ENCODE results near the gene RGS10.

Gene RGS10

DNA sequence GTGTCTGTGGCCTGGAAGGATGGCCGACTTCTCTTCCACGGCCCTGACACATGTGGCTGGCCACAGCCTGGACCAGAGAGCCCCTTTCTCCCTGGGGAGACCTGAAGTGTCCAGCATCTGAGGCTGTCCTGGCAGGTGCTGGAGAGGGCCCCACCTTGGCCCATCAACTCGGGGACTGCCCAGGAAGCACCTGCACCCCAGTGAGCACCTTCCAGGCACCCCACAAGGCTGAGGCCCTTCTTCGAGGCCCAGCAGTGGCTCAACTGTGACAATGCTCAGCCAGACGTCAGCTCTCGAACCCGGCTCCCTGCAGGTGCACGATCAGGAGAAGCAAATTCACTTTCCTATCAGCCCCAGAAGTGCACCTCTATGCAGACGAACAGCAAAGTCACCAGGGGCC lies 24.3 kb downstream of the RGS10 start:
- no peak for DNase-seq

GRCh38 chr10:119517235-119518141 lies 25.0 kb downstream of the RGS10 start:
- no peaks in the 10 kb centered on the region for H3K9me3 Mint-ChIP-seq
- peaks cover 93% of the 10 kb centered on the region for H3K36me3 Mint-ChIP-seq (ENCODE audit: low read depth)
- DNase-seq, result peak; percentile 77
- peak overlapping the region; percentile 65 for H3K4me3 Mint-ChIP-seq
- peaks cover 78% of the 10 kb centered on the region for H3K4me1 Mint-ChIP-seq (ENCODE audit: low read depth)
- no peaks in the 10 kb centered on the region for H3K27me3 Mint-ChIP-seq
- H3K27ac Mint-ChIP-seq, result peak overlapping the region; percentile 96

More for the DNA sequence above, 24.3 kb downstream of the RGS10 start:
- Mint-ChIP-seq H3K4me1 (ENCODE audit: low read depth) (peaks cover 83% of the 10 kb centered on the region), H3K9me3 (no peaks in the 10 kb centered on the region), H3K27ac (peak overlapping the region; percentile 96), H3K4me3 (peak overlapping the region; percentile 65), H3K36me3 (ENCODE audit: low read depth) (peaks cover 93% of the 10 kb centered on the region), H3K27me3 (no peaks in the 10 kb centered on the region)

GRCh38 chr10:119516381-119517234 lies 25.9 kb downstream of the RGS10 start:
- peak; percentile 78 for DNase-seq
- Mint-ChIP-seq H3K4me3 (peak overlapping the region; percentile 65), H3K9me3 (no peaks in the 10 kb centered on the region), H3K4me1 (ENCODE audit: low read depth) (peaks cover 78% of the 10 kb centered on the region), H3K36me3 (ENCODE audit: low read depth) (peaks cover 93% of the 10 kb centered on the region), H3K27ac (peak overlapping the region; percentile 96), H3K27me3 (no peaks in the 10 kb centered on the region)

DNA sequence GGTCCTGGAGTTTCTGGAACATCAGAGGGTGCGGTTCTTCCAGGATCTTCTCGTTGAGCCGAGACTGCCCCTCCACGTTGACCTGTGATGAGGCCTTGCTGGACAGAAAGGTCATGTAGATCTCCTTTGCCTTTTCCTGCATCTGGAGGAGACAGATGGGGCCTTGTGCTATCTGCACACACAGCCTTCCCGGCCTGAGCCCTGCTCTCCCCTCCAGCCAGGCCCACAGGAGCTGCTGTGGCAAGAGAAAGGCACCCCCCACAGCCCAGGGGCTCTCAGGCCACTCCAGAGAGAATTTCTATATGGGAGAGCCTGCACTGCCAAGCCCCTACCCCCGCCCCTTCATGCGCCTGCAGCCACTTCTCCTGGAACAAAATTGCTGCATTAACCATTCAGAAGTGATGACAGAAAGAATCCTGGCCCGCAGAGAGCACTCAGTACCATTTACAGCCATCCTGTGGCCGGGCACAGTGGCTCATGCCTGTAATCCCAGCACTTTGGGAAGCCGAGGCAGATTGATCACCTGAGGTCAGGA lies 26.9 kb downstream of the RGS10 start:
- Mint-ChIP-seq H3K4me3 (no peak overlapping the region), H3K4me1 (ENCODE audit: low read depth) (peaks cover 76% of the 10 kb centered on the region), H3K27me3 (no peaks in the 10 kb centered on the region), H3K27ac (peak overlapping the region; percentile 96), H3K9me3 (no peaks in the 10 kb centered on the region), H3K36me3 (ENCODE audit: low read depth) (peaks cover 92% of the 10 kb centered on the region)
- DNase-seq, result no peak

DNA sequence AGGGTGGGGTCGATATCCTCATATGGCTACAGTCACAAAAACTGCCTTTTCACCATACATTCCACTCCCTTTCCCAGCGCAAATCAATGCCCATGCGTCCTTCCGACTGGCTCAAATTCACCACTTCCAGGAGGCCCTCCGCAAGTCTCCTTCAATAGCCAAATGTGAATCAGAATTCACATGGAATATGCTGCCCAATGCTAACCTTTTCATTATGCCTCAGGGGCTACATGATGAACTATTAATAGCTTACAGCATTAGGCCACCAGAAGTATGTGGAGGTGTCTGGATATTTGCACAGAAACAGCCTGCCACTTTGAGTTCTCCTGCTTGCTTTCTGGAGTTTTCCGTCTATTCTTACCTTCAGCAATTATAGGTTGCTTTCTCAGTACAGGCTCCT lies 27.7 kb downstream of the RGS10 start:
- peak overlapping the region; percentile 96 for H3K27ac Mint-ChIP-seq
- no peak for DNase-seq
- H3K9me3 Mint-ChIP-seq, result no peaks in the 10 kb centered on the region
- no peak overlapping the region for H3K4me3 Mint-ChIP-seq
- no peaks in the 10 kb centered on the region for H3K27me3 Mint-ChIP-seq
- peaks cover 74% of the 10 kb centered on the region for H3K4me1 Mint-ChIP-seq (ENCODE audit: low read depth)
- peaks cover 92% of the 10 kb centered on the region for H3K36me3 Mint-ChIP-seq (ENCODE audit: low read depth)

DNA sequence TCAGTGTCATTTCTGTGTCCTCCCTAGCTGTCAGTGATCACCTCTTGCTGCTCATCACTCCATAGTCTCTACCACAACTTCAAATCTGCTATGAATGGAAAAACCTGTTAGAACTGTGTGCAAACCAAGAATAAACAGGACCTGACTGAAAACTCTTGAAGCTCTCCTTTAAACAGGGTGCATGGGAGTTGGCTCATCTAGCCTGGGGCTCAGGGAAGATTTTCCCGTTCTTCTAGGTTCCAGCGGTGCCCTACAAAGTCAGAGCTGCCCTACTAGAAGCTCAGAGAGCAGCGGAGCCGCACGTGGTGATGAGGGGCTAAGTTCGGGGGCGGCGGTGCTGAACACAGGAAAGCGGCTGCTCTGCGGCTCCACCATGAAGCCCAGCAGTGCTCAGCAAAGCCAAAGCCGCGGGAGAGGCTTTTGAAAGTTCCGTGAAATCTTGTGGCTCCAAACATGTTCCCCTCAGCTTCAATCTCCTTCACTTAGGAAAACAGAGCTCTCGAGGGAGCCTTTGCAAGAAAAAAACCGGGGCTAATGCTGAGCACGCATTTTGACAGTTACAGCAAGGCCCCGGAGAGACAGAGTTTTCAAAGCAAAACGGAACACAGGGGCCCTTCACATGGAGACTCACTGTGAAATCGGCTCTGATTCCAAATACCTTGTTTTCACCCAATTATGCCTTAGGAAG lies 30.5 kb downstream of the RGS10 start:
- Mint-ChIP-seq H3K27ac (peak overlapping the region; percentile 86), H3K36me3 (ENCODE audit: low read depth) (peaks cover 96% of the 10 kb centered on the region), H3K4me1 (ENCODE audit: low read depth) (peaks cover 59% of the 10 kb centered on the region), H3K4me3 (peak overlapping the region; percentile 5), H3K9me3 (no peaks in the 10 kb centered on the region), H3K27me3 (no peaks in the 10 kb centered on the region)
- no peak for DNase-seq

DNA sequence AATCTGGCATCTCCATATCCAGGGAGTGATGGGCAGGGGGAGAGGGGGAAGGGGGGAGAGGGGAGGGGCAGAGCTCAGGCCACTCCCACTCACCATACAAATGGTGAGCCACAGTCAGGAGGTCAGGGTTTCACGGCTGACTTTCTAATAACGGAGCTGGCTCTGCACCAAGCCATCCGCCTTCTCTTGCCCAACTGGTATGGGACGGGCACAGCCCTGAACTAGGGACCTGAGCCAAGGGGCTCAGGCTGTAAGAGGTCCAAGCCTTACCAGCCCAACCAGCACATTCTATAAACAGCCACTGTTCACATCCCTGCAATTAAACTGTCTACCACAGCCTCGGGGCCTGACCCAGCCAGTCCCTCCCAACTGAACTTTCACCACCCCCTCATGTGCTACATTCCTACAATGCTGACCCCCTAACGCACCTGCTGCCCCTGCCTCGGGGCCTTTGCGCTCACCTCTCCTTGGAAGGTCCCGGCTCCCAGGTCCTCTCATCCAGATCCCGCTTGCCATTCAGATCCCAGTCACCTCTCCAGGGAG lies 32.5 kb downstream of the RGS10 start:
- no peaks in the 10 kb centered on the region for H3K9me3 Mint-ChIP-seq
- peaks cover 59% of the 10 kb centered on the region for H3K4me1 Mint-ChIP-seq (ENCODE audit: low read depth)
- no peak for DNase-seq
- no peak overlapping the region for H3K4me3 Mint-ChIP-seq
- H3K27me3 Mint-ChIP-seq, result no peaks in the 10 kb centered on the region
- H3K36me3 Mint-ChIP-seq (ENCODE audit: low read depth), result peaks cover 96% of the 10 kb centered on the region
- peak overlapping the region; percentile 32 for H3K27ac Mint-ChIP-seq

DNA sequence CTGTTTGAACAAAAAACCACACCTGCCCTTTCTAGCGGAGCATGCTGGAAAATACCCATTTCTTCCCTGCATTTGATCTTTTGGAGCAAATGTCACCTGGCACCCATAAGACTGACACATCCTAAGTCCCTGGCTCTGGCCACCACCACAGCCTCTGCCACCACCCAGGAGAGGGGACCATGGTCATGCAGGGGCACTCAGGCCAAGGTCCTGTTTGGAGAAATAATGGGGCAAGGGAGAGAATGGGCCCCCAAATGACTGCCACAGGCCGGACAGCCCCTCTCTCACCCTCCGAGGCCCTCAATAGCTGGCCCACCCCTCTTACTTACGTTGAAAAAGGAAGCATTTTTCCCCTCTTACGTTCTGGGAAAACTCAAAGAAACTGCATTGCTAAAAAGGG lies 35.4 kb downstream of the RGS10 start:
- Mint-ChIP-seq H3K9me3 (no peaks in the 10 kb centered on the region), H3K4me3 (no peak overlapping the region), H3K36me3 (ENCODE audit: low read depth) (peaks cover 97% of the 10 kb centered on the region)

GRCh38 chr10:119505588-119506315 lies 36.8 kb downstream of the RGS10 start:
- H3K27me3 Mint-ChIP-seq, result no peaks in the 10 kb centered on the region
- peaks cover 77% of the 10 kb centered on the region for H3K4me1 Mint-ChIP-seq (ENCODE audit: low read depth)
- DNase-seq, result no peak
- H3K9me3 Mint-ChIP-seq, result no peaks in the 10 kb centered on the region
- peak overlapping the region; percentile 99 for H3K27ac Mint-ChIP-seq
- peak overlapping the region; percentile 33 for H3K4me3 Mint-ChIP-seq
- H3K36me3 Mint-ChIP-seq (ENCODE audit: low read depth), result peaks cover 96% of the 10 kb centered on the region

More for the DNA sequence above, 35.4 kb downstream of the RGS10 start:
- no peak for DNase-seq
- Mint-ChIP-seq H3K27ac (peak overlapping the region; percentile 74), H3K4me1 (ENCODE audit: low read depth) (peaks cover 76% of the 10 kb centered on the region), H3K27me3 (no peaks in the 10 kb centered on the region)

DNA sequence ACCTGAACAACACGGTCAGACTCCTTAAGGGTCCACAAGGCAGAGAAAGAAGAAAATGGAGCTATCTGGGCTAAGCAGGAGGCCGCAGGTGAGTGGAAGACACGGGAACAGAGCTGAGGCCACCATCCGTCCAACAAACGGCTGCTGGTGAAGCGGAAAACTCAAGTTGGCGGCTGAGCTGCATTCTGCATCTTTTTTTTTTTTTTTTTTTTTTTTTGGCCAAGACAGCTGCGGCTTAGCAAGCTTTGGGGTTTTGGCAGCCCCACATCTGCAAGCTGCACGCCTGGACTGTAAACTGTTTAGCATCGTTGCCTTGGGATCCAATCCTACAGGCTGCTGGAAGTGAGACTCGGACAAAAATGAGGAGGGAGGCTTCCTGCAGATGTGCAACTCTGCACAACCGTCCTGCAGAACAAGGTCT lies 37.4 kb downstream of the RGS10 start:
- H3K27ac Mint-ChIP-seq, result peak overlapping the region; percentile 99
- H3K36me3 Mint-ChIP-seq (ENCODE audit: low read depth), result peaks cover 97% of the 10 kb centered on the region
- no peaks in the 10 kb centered on the region for H3K27me3 Mint-ChIP-seq
- DNase-seq, result no peak
- no peaks in the 10 kb centered on the region for H3K9me3 Mint-ChIP-seq
- peak overlapping the region; percentile 33 for H3K4me3 Mint-ChIP-seq
- peaks cover 80% of the 10 kb centered on the region for H3K4me1 Mint-ChIP-seq (ENCODE audit: low read depth)

DNA sequence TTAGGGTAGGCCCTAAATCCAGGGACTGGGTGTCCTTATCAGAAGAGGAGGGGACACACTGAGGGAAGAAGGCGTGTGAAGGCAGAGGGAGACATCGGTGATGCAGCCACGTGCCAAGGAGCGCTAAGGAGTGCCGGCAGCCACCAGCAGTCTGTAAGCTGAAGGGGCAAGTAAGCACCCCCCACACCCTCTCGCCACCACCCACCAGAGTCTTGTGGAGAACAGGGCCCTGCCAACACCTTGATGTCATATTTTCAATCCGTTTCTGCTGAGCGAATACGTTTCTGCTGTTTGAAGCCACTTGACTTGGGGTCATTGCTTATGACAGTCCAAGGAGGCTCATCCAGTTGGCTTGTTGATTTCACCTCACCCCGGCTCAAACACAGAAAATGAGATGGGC lies 37.9 kb downstream of the RGS10 start:
- no peak for DNase-seq
- H3K27me3 Mint-ChIP-seq, result no peaks in the 10 kb centered on the region
- peak overlapping the region; percentile 99 for H3K27ac Mint-ChIP-seq
- H3K9me3 Mint-ChIP-seq, result no peaks in the 10 kb centered on the region
- H3K4me3 Mint-ChIP-seq, result peak overlapping the region; percentile 28
- H3K4me1 Mint-ChIP-seq (ENCODE audit: low read depth), result peaks cover 82% of the 10 kb centered on the region
- peaks cover 97% of the 10 kb centered on the region for H3K36me3 Mint-ChIP-seq (ENCODE audit: low read depth)

- Mint-ChIP-seq H3K27ac (peak overlapping the region; percentile 99), H3K36me3 (ENCODE audit: low read depth) (peaks cover 97% of the 10 kb centered on the region), H3K9me3 (no peaks in the 10 kb centered on the region), H3K4me3 (no peak overlapping the region), H3K27me3 (no peaks in the 10 kb centered on the region), H3K4me1 (ENCODE audit: low read depth) (peaks cover 89% of the 10 kb centered on the region)
- DNase-seq, result no peak
Observed at GRCh38 chr10:119503821-119504220, 38.7 kb downstream of the RGS10 start.

DNA sequence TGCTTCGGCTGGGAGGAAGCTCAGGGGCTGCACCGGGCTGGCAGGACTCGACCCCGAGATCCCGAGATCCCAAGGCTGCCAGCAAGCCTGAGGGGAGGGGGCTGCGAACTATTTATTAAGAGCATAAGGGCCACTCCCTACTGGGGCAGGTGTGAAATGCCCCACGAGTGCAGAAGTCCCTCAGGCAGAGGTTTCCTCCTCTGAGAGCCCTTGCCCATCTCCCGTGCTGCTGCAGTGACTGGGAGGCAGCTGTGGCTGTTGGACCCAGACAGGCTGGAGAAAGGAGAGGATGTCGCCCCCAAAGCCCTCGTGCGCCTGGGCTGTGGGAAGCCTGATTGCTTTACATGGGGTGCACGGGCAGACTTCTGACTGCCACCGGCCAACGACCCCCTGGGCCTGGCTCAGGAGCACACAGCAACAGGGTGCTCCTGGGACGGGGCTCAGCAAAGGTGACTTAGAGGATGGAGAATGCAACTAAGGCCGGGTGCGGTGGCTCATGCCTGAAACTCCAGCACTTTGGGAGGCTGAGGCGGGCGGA lies 39.8 kb downstream of the RGS10 start:
- Mint-ChIP-seq H3K36me3 (ENCODE audit: low read depth) (peaks cover 97% of the 10 kb centered on the region), H3K27ac (peak overlapping the region; percentile 99), H3K4me1 (ENCODE audit: low read depth) (peaks cover 94% of the 10 kb centered on the region), H3K9me3 (no peaks in the 10 kb centered on the region), H3K4me3 (peak overlapping the region; percentile 61), H3K27me3 (no peaks in the 10 kb centered on the region)
- DNase-seq, result peak; percentile 62

Data from activated T-cell treated with anti-CD3 and anti-CD28 coated beads, Interleukin-2, amount 50 U/mL, for 24 hours (primary cell).